H1 (cell line): ENCODE data around the gene DCANP1. TPM values are rescaled to one million over a fixed set of nuclear protein-coding genes. Genes with fewer than 3 reads are reported as not detected.

Experiments
- CTCF ChIA-PET: fragments of 300-600 bp; sonication (Branson Sonifier 250); formaldehyde crosslinking; loops from one replicate; lab custom pipeline; 2021; ENCODE audit not compliant: partially characterized antibody; lab: Charles Lee
- POLR2A ChIA-PET: fragments of 300-600 bp; sonication (Branson Sonifier 250); formaldehyde crosslinking; loops from one replicate; lab custom pipeline; 2021; ENCODE audit warnings: inconsistent platforms; ENCODE audit not compliant: partially characterized antibody; lab: Charles Lee
- DNase-seq, 2 experiments: peaks; one replicate each; pipeline versions ENCODE4 v3.0.0 to v3.0.0-alpha.2; 2010 to 2022; ENCODE audit warnings: low spot score in 2 of 2, low read depth in 1 of 2, mixed read lengths in 1 of 2
- FAIRE-seq: peaks from 2 replicates; lab custom pipeline; 2011; peaks lifted over from hg19 to GRCh38; lab: Jason Lieb, UNC
- H2AFZ ChIP-seq: 2 replicates; pipeline ENCODE4 v1.8.1; 2012; ENCODE audit warnings: low read length, inconsistent platforms
- H2AK5ac ChIP-seq: 2 replicates; pipeline ENCODE4 v1.6.1; 2013; ENCODE audit warnings: low read depth, low read length
- H2BK120ac ChIP-seq: replicated peaks from 2 replicates; pipeline ENCODE3; 2013; ENCODE audit warnings: low read depth, low read length, inconsistent platforms
- H2BK12ac ChIP-seq: 2 replicates; pipeline ENCODE4 v1.6.1; 2013; ENCODE audit warnings: low read depth, low read length
- H2BK15ac ChIP-seq: 2 replicates; pipeline ENCODE4 v1.6.1; 2013; ENCODE audit warnings: low read length
- H2BK20ac ChIP-seq: 2 replicates; pipeline ENCODE4 v1.6.1; 2013; ENCODE audit warnings: low read length
- H2BK5ac ChIP-seq: 2 replicates; pipeline ENCODE4 v1.6.1; 2013; ENCODE audit warnings: low read depth, low read length
- H3K14ac ChIP-seq: 2 replicates; pipeline ENCODE4 v1.6.1; 2013; ENCODE audit warnings: inconsistent platforms; ENCODE audit not compliant: insufficient read length
- H3K18ac ChIP-seq: 2 replicates; pipeline ENCODE4 v1.6.1; 2013; ENCODE audit warnings: low read length; ENCODE audit errors: extremely low read depth
- H3K23ac ChIP-seq: 2 replicates; pipeline ENCODE4 v1.6.1; 2013; ENCODE audit warnings: inconsistent platforms; ENCODE audit not compliant: insufficient read length
- H3K23me2 ChIP-seq: 2 replicates; pipeline ENCODE4 v1.6.1; 2013; ENCODE audit warnings: low read depth, low read length
- H3K27ac ChIP-seq: 2 replicates; pipeline ENCODE4 v1.6.1; 2011; ENCODE audit warnings: low read depth, low read length, inconsistent platforms
- H3K27me3 ChIP-seq, 4 experiments: replicated peaks in 1 of 4; 1 replicate in 1 of 4; 2 replicates in 3 of 4; pipeline versions ENCODE4 v1.6.1 to v1.8.1; 2011 to 2013; ENCODE audit warnings: low read length in 3 of 4, mild to moderate bottlenecking in 3 of 4, inconsistent platforms in 2 of 4, mixed read lengths in 2 of 4, moderate library complexity in 1 of 4; ENCODE audit not compliant: control insufficient read depth in 3 of 4, insufficient read depth in 3 of 4; ENCODE audit errors: extremely low read depth in 1 of 4
- H3K36me3 ChIP-seq, 4 experiments: 2 replicates each; pipeline versions ENCODE4 v1.6.1 to v1.8.1; 2011 to 2013; ENCODE audit warnings: mild to moderate bottlenecking in 4 of 4, low read length in 3 of 4, moderate library complexity in 2 of 4, control low read depth in 1 of 4, inconsistent platforms in 1 of 4; ENCODE audit not compliant: insufficient read depth in 4 of 4, control insufficient read depth in 2 of 4
- H3K4ac ChIP-seq: replicated peaks from 2 replicates; pipeline ENCODE3; 2013; ENCODE audit warnings: low read length, low read depth, mixed read lengths, inconsistent platforms; ENCODE audit not compliant: insufficient read length
- H3K4me1 ChIP-seq, 4 experiments: replicated peaks in 1 of 4; 1 replicate in 1 of 4; 2 replicates in 3 of 4; pipeline versions ENCODE4 v1.6.1 to v1.8.1; 2011 to 2013; ENCODE audit warnings: low read length in 3 of 4, inconsistent platforms in 2 of 4, mixed read lengths in 1 of 4; ENCODE audit not compliant: insufficient read depth in 4 of 4, control insufficient read depth in 3 of 4
- H3K4me2 ChIP-seq, 2 experiments: 2 replicates each; pipeline versions ENCODE4 v1.6.1 to v1.8.1; 2011 to 2013; ENCODE audit warnings: low read depth in 2 of 2, low read length in 2 of 2, control low read depth in 1 of 2, inconsistent platforms in 1 of 2, mild to moderate bottlenecking in 1 of 2; ENCODE audit not compliant: insufficient read depth in 1 of 2
- H3K4me3 ChIP-seq, 4 experiments: fragments of 200-600, 300-600 bp in 1 of 4; sonication (generic), shearing (Covaris generic), sonication (Bioruptor Twin) in 1 of 4; 2 replicates each; pipeline versions ENCODE4 v1.5.1 to v1.8.1; 2011 to 2016; ENCODE audit warnings: low read length in 4 of 4, low read depth in 3 of 4, control low read depth in 2 of 4, inconsistent platforms in 2 of 4, mild to moderate bottlenecking in 2 of 4, mixed read lengths in 1 of 4, moderate library complexity in 1 of 4; ENCODE audit not compliant: insufficient read depth in 2 of 4; ENCODE audit errors: extremely low read depth in 1 of 4
- H3K56ac ChIP-seq: replicated peaks from 2 replicates; pipeline ENCODE3; 2013; ENCODE audit warnings: low read depth, mild to moderate bottlenecking, mixed read lengths, low read length, inconsistent platforms; ENCODE audit not compliant: insufficient read length
- H3K79me1 ChIP-seq: 2 replicates; pipeline ENCODE4 v1.6.1; 2013; ENCODE audit warnings: low read depth, low read length, control low read depth
- H3K79me2 ChIP-seq, 2 experiments: 2 replicates each; pipeline versions ENCODE4 v1.6.1 to v1.8.1; 2012 to 2013; ENCODE audit warnings: low read length in 2 of 2, mild to moderate bottlenecking in 2 of 2, inconsistent platforms in 1 of 2; ENCODE audit not compliant: insufficient read depth in 2 of 2, control insufficient read depth in 1 of 2
- H3K9ac ChIP-seq, 4 experiments: replicated peaks in 1 of 4; 1 replicate in 1 of 4; 2 replicates in 3 of 4; pipeline versions ENCODE4 v1.6.1 to v1.8.1; 2011 to 2013; ENCODE audit warnings: low read depth in 3 of 4, low read length in 3 of 4, control low read depth in 2 of 4, mild to moderate bottlenecking in 2 of 4, moderate library complexity in 2 of 4, inconsistent platforms in 1 of 4; ENCODE audit errors: extremely low read depth in 1 of 4
- H3K9me3 ChIP-seq, 2 experiments: 2 replicates each; pipeline versions ENCODE4 v1.6.1 to v1.8.1; 2012 to 2013; ENCODE audit warnings: mild to moderate bottlenecking in 2 of 2, moderate library complexity in 2 of 2, control low read depth in 1 of 2, inconsistent platforms in 1 of 2, low read depth in 1 of 2, low read length in 1 of 2, mixed read lengths in 1 of 2; ENCODE audit not compliant: insufficient read depth in 2 of 2
- H4K20me1 ChIP-seq, 2 experiments: replicated peaks in 1 of 2; 2 replicates each; pipeline versions ENCODE3 to v1.8.1; 2011 to 2013; ENCODE audit warnings: inconsistent platforms in 2 of 2, low read length in 2 of 2, mild to moderate bottlenecking in 1 of 2; ENCODE audit not compliant: insufficient read depth in 2 of 2, control insufficient read depth in 1 of 2
- H4K5ac ChIP-seq: 2 replicates; pipeline ENCODE4 v1.6.1; 2013; ENCODE audit warnings: low read length, low read depth, mixed read lengths, inconsistent platforms; ENCODE audit not compliant: insufficient read length
- H4K8ac ChIP-seq: 2 replicates; pipeline ENCODE4 v1.8.0; 2013; ENCODE audit warnings: mild to moderate bottlenecking, moderate library complexity, low read length, inconsistent platforms; ENCODE audit not compliant: insufficient read depth; ENCODE audit errors: extremely low read depth
- H4K91ac ChIP-seq: replicated peaks from 2 replicates; pipeline ENCODE3; 2013; ENCODE audit warnings: low read length, mixed read lengths, inconsistent platforms; ENCODE audit not compliant: insufficient read length
- EZH2 ChIP-seq: fragments of 200-600 bp; sonication (generic); IDR thresholded peaks from 2 replicates; pipeline ENCODE4 v1.7.1; 2012; ENCODE audit warnings: low read depth, mild to moderate bottlenecking, moderate library complexity, low read length, inconsistent platforms; ENCODE audit not compliant: severe bottlenecking
- SP1 ChIP-seq: IDR thresholded peaks from 2 replicates; pipeline ENCODE4 v1.6.1; 2011; ENCODE audit warnings: low read depth, low read length
- WGBS, 2 experiments: shearing (Covaris generic) in 1 of 2; methylation state at CpG; one replicate each; pipeline versions ENCODE4 v1.1.6 to v1.1.7; 2013 to 2015; ENCODE audit warnings: low lambda C conversion rate in 2 of 2, mixed read lengths in 2 of 2, inconsistent platforms in 1 of 2, low coverage in 1 of 2, missing lambda C conversion rate in 1 of 2; ENCODE audit not compliant: insufficient replicate concordance in 2 of 2, insufficient coverage in 1 of 2, insufficient read length in 1 of 2; ENCODE audit errors: extremely low coverage in 1 of 2, missing lambda C conversion rate in 1 of 2; 5-methylcytosine and 5-hydroxymethylcytosine counted together
- polyA plus RNA-seq, 7 experiments: library from polyadenylated mRNA; depleted of rRNA in 3 of 7; stranded (reverse) in 5 of 7; unstranded in 2 of 7; fragments of >200 nt in 5 of 7; fragments of 200-250 nt in 2 of 7; gene quantifications; 1 replicate in 5 of 7; 2 replicates in 1 of 7; 4 replicates in 1 of 7; pipeline versions ENCODE4 v1.2.1 to v1.2.3, GENCODE V29; 2011 to 2013; ENCODE audit warnings: missing spikeins in 2 of 7, mixed read lengths in 2 of 7
- total RNA-seq: library from RNA; stranded (reverse); fragmentation: NEBNext Ultra II Directional; extraction: Animal tissue kit (Norgen Biotek cat#: 25700); gene quantifications from 2 replicates; pipeline ENCODE4 v1.2.1, GENCODE V29; 2021

The DCANP1 gene
- total and polyA plus RNA-seq, 2 of the 8 experiments (the other 6 are each of a cell fraction or from before 2014, with no cell fraction given): not detected

GRCh38 chr5:135400866-135401265 lies 46.3 kb downstream of the DCANP1 start:
- Histone ChIP-seq H3K36me3 (no peaks in the 10 kb centered on the region), H2BK120ac (no peak overlapping the region), H3K23ac (no peak overlapping the region), H2BK12ac (no peak overlapping the region), H3K27me3 (peaks cover 6 to 35% (median 31%) of the 10 kb centered on the region in 4 experiments), H4K20me1 (peaks cover 7 to 15% of the 10 kb centered on the region in 2 experiments), H3K4ac (no peak overlapping the region), H2BK15ac (no peak overlapping the region), H2AK5ac (no peak overlapping the region), H3K79me1 (no peaks in the 10 kb centered on the region), H3K4me1 (peaks cover 7 to 24% (median 12%) of the 10 kb centered on the region in 4 experiments), H4K8ac (no peak overlapping the region), H4K91ac (no peak overlapping the region), H3K18ac (no peak overlapping the region), H3K27ac (no peak overlapping the region), H3K9ac (no peak overlapping the region), H2BK20ac (no peak overlapping the region), H3K4me2 (peak overlapping the region; percentile 69 to 95), H3K23me2 (peaks cover 14% of the 10 kb centered on the region), H2AFZ (no peak overlapping the region), H3K56ac (no peak overlapping the region), H2BK5ac (no peak overlapping the region), H3K14ac (no peak overlapping the region), H3K79me2 (peaks cover 0 to 18% of the 10 kb centered on the region in 2 experiments; a peak in 2 of 4 replicates), H3K9me3 (no peaks in the 10 kb centered on the region; a peak in 1 of 4 replicates), H3K4me3 (peak overlapping the region in 3 of 4 experiments; percentile 29 to 82 (median 32); a peak in 4 of 8 replicates), H4K5ac (no peak overlapping the region)
- ChIA-PET CTCF (interaction anchor here (1.4 to 4.2 kb wide), 2 partner anchors 25 to 34 kb away, joined by 4 to 32 read pairs; no protein-coding TSS in a partner anchor), POLR2A (interaction anchor here (1.3 kb wide), 1 partner anchor 25 kb away, joined by 3 read pairs; no protein-coding TSS in a partner anchor)
- DNase-seq (no peak), FAIRE-seq (no peak)
- 11% methylated on average over 5 of the region's 5 CpGs; no CpG with 5 or more reads in 1 of the 2 experiments for WGBS, 2 experiments
- TF ChIP-seq SP1 (no peak), EZH2 (peak; percentile 27)
